ENCODE results near the gene RPLP2.

Gene RPLP2

GRCh38 chr11:808427-809286 lies 1.1 kb upstream of the RPLP2 start:
- DNase-seq = no peak

DNA sequence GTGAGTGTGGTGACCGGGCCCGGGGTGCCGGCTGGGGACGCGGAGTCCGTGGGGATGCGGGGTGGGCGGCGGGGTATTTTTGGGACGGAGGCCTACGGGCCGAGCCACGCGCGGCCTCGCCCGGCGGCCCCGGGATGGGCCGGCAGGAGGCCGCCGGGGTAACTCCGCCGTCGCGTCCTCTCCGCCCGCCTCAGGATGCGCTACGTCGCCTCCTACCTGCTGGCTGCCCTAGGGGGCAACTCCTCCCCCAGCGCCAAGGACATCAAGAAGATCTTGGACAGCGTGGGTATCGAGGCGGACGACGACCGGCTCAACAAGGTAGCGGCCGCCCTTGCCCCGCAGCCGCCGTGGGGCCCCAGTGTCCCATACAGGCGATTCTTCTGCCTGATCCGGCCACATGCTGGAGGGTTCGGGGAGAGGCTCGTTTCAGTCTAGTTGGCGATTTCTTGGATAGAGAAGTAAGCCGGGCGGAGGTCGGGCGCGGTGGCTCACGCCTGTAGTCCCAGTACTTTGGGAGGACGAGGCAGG lies 337 bp downstream of the RPLP2 start:
- no peak for DNase-seq

- no peak for DNase-seq
Observed at GRCh38 chr11:811446-812245, 1.9 kb downstream of the RPLP2 start.

- no peak for DNase-seq
Observed at GRCh38 chr11:812390-812789, 2.6 kb downstream of the RPLP2 start.

DNA sequence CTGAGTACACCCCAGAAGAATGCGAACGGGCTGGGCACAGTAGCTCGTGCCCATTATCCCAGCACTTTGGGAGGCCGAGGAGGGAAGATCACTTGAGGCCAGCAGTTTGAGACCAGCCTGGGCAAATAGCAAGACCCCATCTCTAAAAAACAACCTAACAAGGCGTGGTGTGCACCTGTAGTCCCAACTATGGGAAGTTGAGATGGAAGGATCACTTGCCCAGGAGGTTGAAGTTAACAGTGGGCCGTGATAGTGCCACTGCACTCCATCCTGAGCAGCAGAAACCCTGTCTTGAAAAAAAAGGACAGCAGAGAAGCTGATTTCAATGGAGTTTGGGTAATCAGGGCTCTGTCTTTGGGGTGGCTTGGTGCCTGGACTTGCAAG lies 3.3 kb downstream of the RPLP2 start:
- no peak for DNase-seq

- DNase-seq = no peak
Observed at GRCh38 chr11:813456-814096, 3.8 kb downstream of the RPLP2 start.

GRCh38 chr11:815675-816432 lies 6.1 kb downstream of the RPLP2 start:
- no peak for DNase-seq

- no peak for DNase-seq
Observed at GRCh38 chr11:816433-816779, 6.6 kb downstream of the RPLP2 start.

- DNase-seq = no peak
Observed at GRCh38 chr11:818396-819128, 8.8 kb downstream of the RPLP2 start, which contains the start of gene PNPLA2. Gene PNPLA2 (plus strand): TSS chr11:818914. CDS start chr11:819719, 805 bp downstream.

- peak in 1 of 2 experiments; percentile 36 for DNase-seq
Observed at GRCh38 chr11:819129-819931, 9.6 kb downstream of the RPLP2 start.

DNA sequence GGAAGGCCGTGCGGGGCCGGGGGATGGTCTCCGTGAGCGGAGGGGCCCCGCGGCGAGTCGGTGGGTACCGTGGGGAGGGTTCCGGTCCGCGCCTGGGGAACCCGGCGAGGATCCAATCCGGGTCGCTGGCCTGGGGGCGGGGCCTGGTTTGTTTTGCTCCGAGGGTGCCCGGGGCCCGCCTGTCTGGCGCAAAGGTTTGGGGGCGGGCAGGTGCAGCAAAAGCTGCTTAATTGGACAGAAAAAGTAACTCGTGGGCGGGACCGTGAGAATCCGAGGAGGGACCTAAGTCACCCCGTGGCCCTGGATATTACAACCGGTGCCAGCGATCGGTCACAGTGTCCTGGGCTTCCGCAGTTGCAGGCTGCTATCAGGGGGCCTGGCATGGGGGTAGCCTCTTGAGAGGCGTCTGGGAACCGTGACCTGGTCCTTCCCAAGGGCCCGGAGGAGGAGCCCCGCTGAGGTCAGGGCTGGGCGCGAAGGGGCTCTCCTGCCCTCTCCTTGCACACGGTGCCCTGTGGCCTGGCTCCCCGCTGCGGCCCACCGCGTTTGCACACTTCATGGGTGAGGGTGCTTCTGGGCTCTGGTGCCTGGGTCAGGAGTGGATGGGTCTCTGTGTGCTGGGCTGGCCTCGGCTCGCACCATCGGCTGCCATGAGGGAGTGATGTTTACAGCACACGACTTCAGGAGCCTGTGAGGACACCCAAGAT lies 10.3 kb downstream of the RPLP2 start:
- no peak for DNase-seq

- DNase-seq = no peak
Observed at GRCh38 chr11:820655-821511, 11.1 kb downstream of the RPLP2 start.

- DNase-seq = no peak
Observed at GRCh38 chr11:821512-822371, 12.0 kb downstream of the RPLP2 start.

- no peak for DNase-seq
Observed at GRCh38 chr11:823441-824291, 13.9 kb downstream of the RPLP2 start.

GRCh38 chr11:824292-824880 lies 14.6 kb downstream of the RPLP2 start:
- DNase-seq = no peak

- DNase-seq = no peak
Observed at GRCh38 chr11:824942-825341, 15.2 kb downstream of the RPLP2 start.
